BE2C (cell line): ENCODE results near the gene LTO1.

Experiments
- DNase-seq: peaks from one replicate; pipeline ENCODE4 v3.0.0-alpha.2; 2020
- H3K27me3 ChIP-seq: fragments of 250-450 bp; sonication (Bioruptor Pico); 2 replicates; pipeline ENCODE4 v1.5.1; 2020; ENCODE audit warnings: mild to moderate bottlenecking
- H3K36me3 ChIP-seq: fragments of 250-450 bp; sonication (Bioruptor Pico); 2 replicates; pipeline ENCODE4 v1.5.1; 2020; ENCODE audit warnings: mild to moderate bottlenecking
- H3K4me1 ChIP-seq: fragments of 250-450 bp; sonication (Bioruptor Pico); 2 replicates; pipeline ENCODE4 v1.5.1; 2020
- H3K4me3 ChIP-seq: 2 replicates; pipeline ENCODE4 v1.5.1; 2011; ENCODE audit warnings: low read depth, low read length
- H3K9me3 ChIP-seq: fragments of 250-450 bp; sonication (Bioruptor Pico); 2 replicates; pipeline ENCODE4 v1.5.1; 2020
- TF ChIP-seq, protein P1 (sequence below): IDR thresholded peaks from 2 replicates; pipeline ENCODE4 v1.5.1; 2012; ENCODE audit warnings: mild to moderate bottlenecking, low read depth, low read length

The LTO1 gene

DNA sequence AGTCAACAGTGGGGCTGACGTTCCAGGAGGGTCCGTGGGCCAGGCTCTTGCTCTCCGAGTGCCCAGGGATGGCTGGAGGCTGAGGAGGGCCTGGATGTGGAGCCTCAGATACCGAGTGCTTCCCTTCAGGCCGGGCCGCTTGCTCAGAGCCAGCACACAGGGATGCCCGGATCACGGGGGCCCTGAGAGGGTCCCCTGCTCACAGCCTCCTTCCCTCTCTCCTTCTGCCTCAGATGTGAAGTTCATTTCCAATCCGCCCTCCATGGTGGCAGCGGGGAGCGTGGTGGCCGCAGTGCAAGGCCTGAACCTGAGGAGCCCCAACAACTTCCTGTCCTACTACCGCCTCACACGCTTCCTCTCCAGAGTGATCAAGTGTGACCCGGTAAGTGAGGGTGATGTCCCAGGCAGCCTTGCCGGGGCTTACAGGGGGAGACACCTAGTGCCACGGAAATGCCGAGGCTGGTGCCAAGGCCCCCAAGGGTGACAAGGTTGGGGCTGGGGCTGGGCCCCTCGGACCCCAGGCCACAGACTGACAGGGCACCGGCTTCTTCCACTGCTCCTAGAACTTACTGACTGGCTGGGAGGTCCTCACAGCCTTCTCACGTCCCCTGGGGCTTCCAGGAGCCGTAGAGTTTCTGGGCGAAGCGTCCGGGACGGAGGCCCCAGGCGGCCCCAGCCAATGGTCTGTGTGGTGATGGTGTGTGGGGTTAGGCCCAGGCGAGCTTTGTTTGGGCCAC, 27.2 kb downstream of the LTO1 start:
- DNase-seq: no peak
- Histone ChIP-seq H3K27me3 (no peaks in the 10 kb centered on the region), H3K4me3 (no peak overlapping the region), H3K36me3 (peaks cover 100% of the 10 kb centered on the region), H3K4me1 (peaks cover 42% of the 10 kb centered on the region), H3K9me3 (no peaks in the 10 kb centered on the region)
- TF ChIP-seq, protein P1, sequence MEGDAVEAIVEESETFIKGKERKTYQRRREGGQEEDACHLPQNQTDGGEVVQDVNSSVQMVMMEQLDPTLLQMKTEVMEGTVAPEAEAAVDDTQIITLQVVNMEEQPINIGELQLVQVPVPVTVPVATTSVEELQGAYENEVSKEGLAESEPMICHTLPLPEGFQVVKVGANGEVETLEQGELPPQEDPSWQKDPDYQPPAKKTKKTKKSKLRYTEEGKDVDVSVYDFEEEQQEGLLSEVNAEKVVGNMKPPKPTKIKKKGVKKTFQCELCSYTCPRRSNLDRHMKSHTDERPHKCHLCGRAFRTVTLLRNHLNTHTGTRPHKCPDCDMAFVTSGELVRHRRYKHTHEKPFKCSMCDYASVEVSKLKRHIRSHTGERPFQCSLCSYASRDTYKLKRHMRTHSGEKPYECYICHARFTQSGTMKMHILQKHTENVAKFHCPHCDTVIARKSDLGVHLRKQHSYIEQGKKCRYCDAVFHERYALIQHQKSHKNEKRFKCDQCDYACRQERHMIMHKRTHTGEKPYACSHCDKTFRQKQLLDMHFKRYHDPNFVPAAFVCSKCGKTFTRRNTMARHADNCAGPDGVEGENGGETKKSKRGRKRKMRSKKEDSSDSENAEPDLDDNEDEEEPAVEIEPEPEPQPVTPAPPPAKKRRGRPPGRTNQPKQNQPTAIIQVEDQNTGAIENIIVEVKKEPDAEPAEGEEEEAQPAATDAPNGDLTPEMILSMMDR: no peak

DNA sequence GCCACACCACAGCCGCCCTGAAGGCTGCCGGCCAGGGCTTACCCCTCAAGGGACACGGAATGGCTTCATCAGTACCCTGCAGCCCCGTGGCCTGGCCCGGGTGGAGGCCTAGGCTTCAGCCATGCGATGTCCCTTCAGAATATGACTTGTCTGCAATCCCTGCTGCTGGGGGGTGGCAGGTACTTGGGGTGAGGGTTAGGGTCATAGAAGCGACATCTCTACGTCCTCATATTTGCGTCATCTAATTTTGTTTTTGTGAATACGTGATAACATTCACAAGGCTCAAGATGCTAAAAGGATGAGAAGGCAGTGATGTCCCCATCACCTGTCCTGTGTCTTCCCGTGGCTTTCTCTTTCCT, 27.8 kb downstream of the LTO1 start:
- TF ChIP-seq, protein P1: no peak
- peaks cover 42% of the 10 kb centered on the region for H3K4me1 ChIP-seq
- DNase-seq: peak; percentile 45
- no peaks in the 10 kb centered on the region for H3K9me3 ChIP-seq
- no peak overlapping the region for H3K4me3 ChIP-seq
- H3K27me3 ChIP-seq: no peaks in the 10 kb centered on the region
- H3K36me3 ChIP-seq: peaks cover 100% of the 10 kb centered on the region

DNA sequence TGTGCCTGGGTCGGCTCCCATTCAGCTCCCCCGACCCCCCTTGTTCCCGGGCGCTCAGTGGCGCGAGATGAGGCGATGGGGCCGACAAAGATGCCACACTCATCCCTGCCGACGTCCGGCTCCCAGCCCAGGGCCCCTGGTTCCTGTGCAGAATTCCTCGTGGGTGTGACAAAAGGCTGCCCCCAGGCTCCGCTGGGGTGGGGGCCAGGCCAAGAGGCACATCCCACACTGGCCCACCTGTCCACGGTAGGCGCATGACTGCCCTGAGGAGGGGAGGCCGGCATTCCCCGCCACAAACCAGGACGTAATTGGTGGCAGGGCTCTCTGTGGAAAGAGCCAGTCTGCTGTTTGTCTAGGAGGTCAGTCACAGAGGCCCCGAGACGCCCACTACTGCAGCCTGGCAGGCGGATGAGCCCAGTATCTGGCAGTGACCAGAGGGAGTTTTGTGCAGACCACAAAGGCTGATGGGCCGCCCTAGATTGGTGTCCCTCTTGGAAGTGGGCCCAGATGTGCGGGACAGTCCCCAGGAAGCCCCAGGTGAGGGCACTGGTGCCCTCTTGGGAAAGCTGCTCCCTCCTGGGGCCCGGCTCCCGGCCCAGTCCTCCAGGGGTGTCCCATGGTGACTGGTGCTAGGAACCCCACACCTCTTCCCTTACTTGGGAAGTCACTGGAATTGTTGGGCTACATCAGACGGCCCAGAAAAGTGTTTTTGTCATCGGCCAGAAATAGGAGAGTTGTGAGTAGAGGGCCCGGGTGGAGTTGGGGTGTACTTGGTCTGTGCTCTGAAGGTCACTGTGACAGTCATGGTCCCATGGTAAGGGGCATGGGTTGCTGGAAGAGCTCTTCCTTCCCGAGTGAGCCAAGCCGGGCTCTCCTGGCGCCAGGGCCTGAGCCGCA, 28.4 kb downstream of the LTO1 start:
- DNase-seq: peak; percentile 44
- Histone ChIP-seq H3K36me3 (peaks cover 98% of the 10 kb centered on the region), H3K4me3 (no peak overlapping the region; the same call in 1 of the 2 replicates), H3K4me1 (peaks cover 42% of the 10 kb centered on the region), H3K27me3 (no peaks in the 10 kb centered on the region), H3K9me3 (no peaks in the 10 kb centered on the region)
- TF ChIP-seq, protein P1: no peak

DNA sequence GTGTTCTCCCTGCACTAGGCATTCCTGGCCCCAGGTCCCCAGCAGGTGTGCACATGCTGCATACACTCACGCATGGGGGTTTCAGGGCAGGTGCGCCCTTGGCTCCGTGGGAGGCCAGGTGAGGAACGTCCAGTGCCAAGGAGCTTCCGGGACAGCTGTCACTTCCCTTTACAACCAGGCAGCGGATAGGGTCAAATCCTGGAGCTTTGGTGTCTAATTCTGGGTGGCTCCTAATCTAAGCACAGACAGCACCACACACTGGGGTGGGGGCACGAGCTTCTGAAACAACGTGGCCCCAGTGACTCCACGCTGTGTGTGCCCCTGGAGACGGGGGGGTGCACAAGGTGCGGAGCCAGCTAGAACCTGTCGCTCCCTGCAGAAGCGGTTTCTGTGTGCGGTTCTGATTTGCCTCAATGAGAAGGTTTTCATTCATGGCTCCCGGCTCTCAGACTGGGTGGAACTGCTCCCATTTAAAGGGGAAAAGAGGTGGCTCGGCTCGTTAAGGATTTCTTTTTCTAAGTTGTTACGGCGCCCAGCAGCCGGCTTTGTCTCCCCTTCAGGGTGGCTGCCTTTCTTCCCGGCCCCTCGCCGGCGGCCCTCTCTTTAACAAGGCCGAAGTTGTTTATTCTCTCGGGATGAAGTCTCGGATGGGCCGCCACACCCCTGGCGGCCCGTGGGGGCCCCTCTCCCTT, 29.2 kb downstream of the LTO1 start:
- TF ChIP-seq, protein P1: no peak
- H3K36me3 ChIP-seq: peaks cover 95% of the 10 kb centered on the region
- H3K4me3 ChIP-seq: peak overlapping the region; percentile 95
- no peaks in the 10 kb centered on the region for H3K9me3 ChIP-seq
- H3K4me1 ChIP-seq: peaks cover 42% of the 10 kb centered on the region
- no peak for DNase-seq
- H3K27me3 ChIP-seq: no peaks in the 10 kb centered on the region

DNA sequence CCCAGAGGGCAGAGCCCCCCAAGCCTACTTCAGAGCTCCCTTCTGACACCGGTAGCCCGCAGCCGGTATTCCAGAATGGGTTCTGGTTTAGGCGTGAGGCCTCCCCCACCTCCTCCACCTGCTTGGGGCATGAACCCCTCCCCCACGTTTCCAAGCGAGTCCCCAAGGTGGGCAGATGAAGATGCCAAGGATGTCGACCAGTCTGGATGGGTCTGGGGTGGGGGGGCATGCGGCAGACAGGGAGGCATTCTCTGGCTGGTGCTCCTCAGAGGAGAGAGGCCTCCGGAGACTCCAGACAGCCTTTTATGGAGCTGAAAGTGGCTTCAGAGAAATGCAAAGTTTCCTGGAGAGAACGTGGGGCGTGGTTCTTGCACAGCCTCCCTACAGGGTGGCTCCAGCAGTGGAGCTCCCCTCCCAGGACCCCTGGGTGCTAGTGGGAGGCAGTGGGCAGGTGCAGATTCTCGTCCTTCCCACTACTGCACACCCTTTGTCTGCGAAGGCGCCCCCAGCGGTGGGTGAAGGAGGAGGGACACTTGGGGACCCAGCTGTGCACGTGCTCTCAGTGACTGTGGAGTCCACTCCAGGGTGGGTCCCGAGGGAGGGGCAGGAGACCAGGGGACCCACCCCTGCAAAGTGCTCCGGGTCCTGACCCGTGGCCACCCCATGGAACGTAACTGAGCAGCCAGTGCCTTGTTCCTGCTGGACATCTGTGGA, 30.0 kb downstream of the LTO1 start:
- Histone ChIP-seq H3K36me3 (peaks cover 87% of the 10 kb centered on the region), H3K4me3 (peak overlapping the region; percentile 95), H3K9me3 (no peaks in the 10 kb centered on the region), H3K27me3 (no peaks in the 10 kb centered on the region), H3K4me1 (peaks cover 38% of the 10 kb centered on the region)
- DNase-seq: peak; percentile 61
- TF ChIP-seq, protein P1: peak; percentile 40
